IMR-90 (cell line): ENCODE measurements around the gene CNFN. TPM values are rescaled to one million over a fixed set of nuclear protein-coding genes. Genes with fewer than 3 reads are reported as not detected.
A peak's percentile ranks its signal among the peaks of the same experiment; 100 is the strongest.

ENCODE experiments used
- ATAC-seq: fragments of 200-7000 bp; cut with Tn5 transposase; 2 replicates; pipeline ENCODE4 v1.9.1; 2020; ENCODE audit warnings: low read depth, mild to moderate bottlenecking, moderate library complexity
- BruUV-seq: library from RNA; stranded (reverse); fragments of 400-500 nt; replicated peaks from 2 replicates; lab custom pipeline; 2021; lab: Mats Ljungman, UMichigan
- CTCF ChIA-PET: fragments of 300-600 bp; formaldehyde crosslinking; extraction: SDS; loops from one replicate; lab custom pipeline; 2021; ENCODE audit warnings: antibody characterized with exemption; lab: Yijun Ruan, JAX
- POLR2A ChIA-PET: fragments of 300-600 bp; sonication (Branson Sonifier 250); formaldehyde crosslinking; loops from one replicate; lab custom pipeline; 2022; ENCODE audit warnings: antibody characterized with exemption; ENCODE audit not compliant: unreplicated experiment; lab: Charles Lee
- DNase-seq: peaks from one replicate; pipeline ENCODE4 v3.0.0; 2013
- H2AFZ ChIP-seq: replicated peaks from 2 replicates; pipeline ENCODE3; 2013; ENCODE audit warnings: low read length, mild to moderate bottlenecking; ENCODE audit not compliant: poor library complexity
- H2AK5ac ChIP-seq: 2 replicates; pipeline ENCODE4 v1.6.1; 2013; ENCODE audit warnings: low read depth, low read length, inconsistent platforms
- H2AK9ac ChIP-seq: replicated peaks from 2 replicates; pipeline ENCODE3; 2013; ENCODE audit warnings: mild to moderate bottlenecking, low read depth, low read length, moderate library complexity; ENCODE audit not compliant: poor library complexity
- H2BK120ac ChIP-seq: 2 replicates; pipeline ENCODE4 v1.6.1; 2013; ENCODE audit warnings: low read depth, low read length, inconsistent platforms
- H2BK15ac ChIP-seq: 3 replicates; pipeline ENCODE4 v1.6.1; 2013; ENCODE audit warnings: low read depth, low read length, inconsistent platforms
- H2BK20ac ChIP-seq: 2 replicates; pipeline ENCODE4 v1.6.1; 2013; ENCODE audit warnings: low read depth, mild to moderate bottlenecking, inconsistent platforms, low read length, moderate library complexity
- H2BK5ac ChIP-seq: 2 replicates; pipeline ENCODE4 v1.6.1; 2013; ENCODE audit warnings: mild to moderate bottlenecking, low read depth, low read length, inconsistent platforms; ENCODE audit not compliant: poor library complexity, severe bottlenecking
- H3K14ac ChIP-seq: replicated peaks from 2 replicates; pipeline ENCODE4 v1.6.1; 2013; ENCODE audit warnings: low read depth, low read length, inconsistent platforms
- H3K18ac ChIP-seq: 2 replicates; pipeline ENCODE4 v1.6.1; 2013; ENCODE audit warnings: low read depth, low read length, control low read depth
- H3K23ac ChIP-seq: 2 replicates; pipeline ENCODE4 v1.6.1; 2013; ENCODE audit warnings: low read depth, low read length, inconsistent platforms
- H3K27ac ChIP-seq: 2 replicates; pipeline ENCODE4 v1.5.1; 2013; ENCODE audit warnings: mild to moderate bottlenecking, control low read depth, low read length; ENCODE audit not compliant: insufficient read depth
- H3K27me3 ChIP-seq: 2 replicates; pipeline ENCODE4 v1.6.1; 2013; ENCODE audit warnings: low read length; ENCODE audit not compliant: control insufficient read depth, insufficient read depth
- H3K36me3 ChIP-seq: 2 replicates; pipeline ENCODE4 v1.6.1; 2013; ENCODE audit warnings: low read length, mixed read lengths; ENCODE audit not compliant: control insufficient read depth, insufficient read depth
- H3K4ac ChIP-seq: 2 replicates; pipeline ENCODE4 v1.6.1; 2013; ENCODE audit warnings: low read depth, low read length, inconsistent platforms
- H3K4me1 ChIP-seq: 2 replicates; pipeline ENCODE4 v1.6.1; 2013; ENCODE audit warnings: low read length, mixed read lengths; ENCODE audit not compliant: control insufficient read depth, insufficient read depth
- H3K4me2 ChIP-seq: 2 replicates; pipeline ENCODE4 v1.6.1; 2013; ENCODE audit warnings: low read depth, mild to moderate bottlenecking, control low read depth, low read length, moderate library complexity
- H3K4me3 ChIP-seq: 2 replicates; pipeline ENCODE4 v1.5.1; 2013; ENCODE audit warnings: low read depth, mild to moderate bottlenecking, control low read depth, low read length, moderate library complexity; ENCODE audit not compliant: insufficient read depth
- H3K56ac ChIP-seq: 2 replicates; pipeline ENCODE4 v1.6.1; 2013; ENCODE audit warnings: low read length, inconsistent platforms; ENCODE audit not compliant: insufficient read depth; ENCODE audit errors: extremely low read depth
- H3K79me1 ChIP-seq, 2 experiments: 2 replicates each; pipeline ENCODE4 v1.6.1; 2013; ENCODE audit warnings: low read length in 2 of 2, inconsistent platforms in 1 of 2, low read depth in 1 of 2
- H3K9ac ChIP-seq: 2 replicates; pipeline ENCODE4 v1.6.1; 2013; ENCODE audit warnings: low read depth, low read length, control low read depth
- H3K9me1 ChIP-seq: 2 replicates; pipeline ENCODE4 v1.6.1; 2013; ENCODE audit warnings: low read length, inconsistent platforms; ENCODE audit not compliant: insufficient read depth
- H3K9me3 ChIP-seq: 2 replicates; pipeline ENCODE4 v1.6.1; 2013; ENCODE audit warnings: low read length; ENCODE audit not compliant: control insufficient read depth, insufficient read depth
- H4K20me1 ChIP-seq: 2 replicates; pipeline ENCODE4 v1.6.1; 2013; ENCODE audit warnings: low read length, inconsistent platforms; ENCODE audit not compliant: insufficient read depth
- H4K5ac ChIP-seq: 2 replicates; pipeline ENCODE4 v1.6.1; 2013; ENCODE audit warnings: mild to moderate bottlenecking, low read depth, low read length, control low read depth
- H4K8ac ChIP-seq, 2 experiments: 2 replicates each; pipeline ENCODE4 v1.6.1; 2013; ENCODE audit warnings: low read depth in 2 of 2, low read length in 2 of 2, control low read depth in 1 of 2, inconsistent platforms in 1 of 2
- H4K91ac ChIP-seq: 2 replicates; pipeline ENCODE4 v1.6.1; 2013; ENCODE audit warnings: low read depth, low read length, inconsistent platforms; ENCODE audit not compliant: insufficient read depth
- BHLHE40 ChIP-seq: fragments of 150-350 bp; IDR thresholded peaks from 2 replicates; pipeline ENCODE4 v1.6.1; 2016; ENCODE audit warnings: mild to moderate bottlenecking, low read depth, low read length
- CTCF ChIP-seq: conservative IDR thresholded peaks from 2 replicates; pipeline ENCODE4 v1.5.1; 2012; ENCODE audit warnings: mild to moderate bottlenecking, low read depth, low read length, improper control_type of control experiment
- ELK1 ChIP-seq: fragments of 150-350 bp; IDR thresholded peaks from 2 replicates; pipeline ENCODE4 v1.6.1; 2016; ENCODE audit warnings: low read depth, mild to moderate bottlenecking, low read length, moderate library complexity, borderline replicate concordance
- NFE2L2 ChIP-seq: fragments of 150-350 bp; IDR thresholded peaks from 2 replicates; pipeline ENCODE4 v1.6.1; 2016; ENCODE audit warnings: low read depth, mild to moderate bottlenecking, low read length
- POLR2A ChIP-seq: IDR thresholded peaks from 2 replicates; pipeline ENCODE4 v1.6.1; 2012; ENCODE audit warnings: mild to moderate bottlenecking, low read depth, low read length
- WGBS, 2 experiments: methylation state at CpG; one replicate each; pipeline versions ENCODE4 v1.1.5 to v1.1.7; 2013; ENCODE audit warnings: missing lambda C conversion rate in 2 of 2; ENCODE audit not compliant: insufficient read length in 1 of 2; ENCODE audit errors: extremely low coverage in 2 of 2; 5-methylcytosine and 5-hydroxymethylcytosine counted together
- dilution Hi-C: fragments of 300-500 bp; cut with HindIII; formaldehyde crosslinking; loops from one replicate; pipeline ENCODE4 v1.14.3; 2018; ENCODE audit warnings: low sequenced_read_pairs; ENCODE audit not compliant: unreplicated experiment
- in situ Hi-C: fragments of 300-500 bp; cut with MboI; formaldehyde crosslinking; loops from 3 replicates; pipeline ENCODE4 v1.14.3; 2019; ENCODE audit warnings: low sequenced_read_pairs, inconsistent platforms, mixed read lengths
- intact Hi-C: fragments of 100-400 bp; cut with micrococcal nuclease; formaldehyde crosslinking; loops from 2 replicates; pipeline ENCODE4 v1.10.0; 2022
- polyA plus RNA-seq, 3 experiments: library from polyadenylated mRNA; depleted of rRNA; stranded (reverse); fragments of >200 nt; gene quantifications; 2 replicates each; pipeline ENCODE4 v1.2.3, GENCODE V29; 2012; ENCODE audit warnings: low replicate concordance in 1 of 3
- total RNA-seq: library from RNA; depleted of rRNA; stranded (reverse); fragments of >200 nt; gene quantifications from 2 replicates; pipeline ENCODE4 v1.2.3, GENCODE V29; 2012

The CNFN gene
- total and polyA plus RNA-seq, 2 of the 4 experiments (the other 2 are of a cell fraction): 1.2 TPM; not detected in 1

- Histone ChIP-seq H2AFZ (no peak overlapping the region), H3K4me2 (no peak overlapping the region), H3K27ac (no peak overlapping the region), H2BK5ac (no peak overlapping the region), H4K20me1 (peaks cover 2% of the 10 kb centered on the region; the same call in 1 of the 2 replicates), H3K4ac (no peak overlapping the region), H2AK9ac (peak overlapping the region; percentile 28), H3K23ac (no peak overlapping the region), H4K5ac (no peak overlapping the region), H3K18ac (no peak overlapping the region), H4K8ac (no peak overlapping the region), H3K56ac (no peak overlapping the region), H2AK5ac (no peak overlapping the region), H2BK120ac (no peak overlapping the region), H3K9me1 (peaks cover 3% of the 10 kb centered on the region; the same call in 1 of the 2 replicates), H2BK15ac (no peak overlapping the region), H3K4me1 (no peaks in the 10 kb centered on the region), H3K79me1 (no peaks in the 10 kb centered on the region), H3K9ac (no peak overlapping the region), H3K36me3 (peaks cover 20% of the 10 kb centered on the region), H3K14ac (no peak overlapping the region), H2BK20ac (no peak overlapping the region), H3K27me3 (peaks cover 16% of the 10 kb centered on the region), H3K9me3 (no peaks in the 10 kb centered on the region), H4K91ac (no peak overlapping the region), H3K4me3 (no peak overlapping the region)
- TF ChIP-seq ELK1: no peak
- TF ChIP-seq NFE2L2: no peak
- TF ChIP-seq CTCF: no peak
- TF ChIP-seq BHLHE40: no peak
- no peak for TF ChIP-seq POLR2A
- no peak for DNase-seq
- intact Hi-C loops (no loop called here), dilution Hi-C loops (no loop called here), in situ Hi-C loops (no loop called here)
- ATAC-seq: no peak
- no TSS peak for BruUV-seq
- CTCF ChIA-PET: no interaction called here
- WGBS, 2 experiments: 83% methylated on average over 2 of the region's 17 CpGs; no CpG with 5 or more reads in 1 of the 2 experiments
- POLR2A ChIA-PET: no interaction called here
Measured at GRCh38 chr19:42378225-42379215, 11.6 kb downstream of the CNFN start.
